Ovary (tissue), 9 donors: ENCODE data around the gene CD40. TPM values are rescaled to one million over a fixed set of nuclear protein-coding genes. Genes with fewer than 3 reads are reported as not detected.

Experiments used
- DNase-seq, 5 donors: peaks; one replicate each; pipeline ENCODE4 v3.0.0-alpha.2; 2019 to 2020
- H3K27ac ChIP-seq, 2 donors: fragments of 200-600 bp; one replicate each; pipeline versions ENCODE4 v1.5.1 to v1.8.0; 2019 to 2022
- H3K27me3 ChIP-seq: fragments of 200-600 bp; one replicate; pipeline ENCODE4 v1.8.0; 2022
- H3K36me3 ChIP-seq: fragments of 200-600 bp; sonication (generic); one replicate; pipeline ENCODE4 v1.5.1; 2019
- H3K4me1 ChIP-seq: one replicate; pipeline ENCODE4 v1.8.1; 2013; ENCODE audit warnings: mild to moderate bottlenecking, moderate library complexity; ENCODE audit not compliant: insufficient read depth
- H3K4me3 ChIP-seq: fragments of 200-600 bp; sonication (generic); one replicate; pipeline ENCODE4 v1.5.1; 2017
- H3K9me3 ChIP-seq, 2 donors: fragments of 200-600 bp in 1 of 2; sonication (generic) in 1 of 2; one replicate each; pipeline versions ENCODE4 v1.5.1 to v1.8.1; 2013 to 2019; ENCODE audit warnings: mild to moderate bottlenecking in 1 of 2, moderate library complexity in 1 of 2
- CTCF ChIP-seq, 3 donors: fragments of 450-650 bp in 2 of 3; fragments of 200-600 bp in 1 of 3; IDR thresholded peaks; one replicate each; pipeline versions ENCODE4 v1.5.1 to v1.8.0; 2016 to 2022; ENCODE audit warnings: antibody characterized with exemption in 3 of 3, mild to moderate bottlenecking in 1 of 3
- EP300 ChIP-seq: sonication (generic); formaldehyde crosslinking; IDR thresholded peaks from one replicate; pipeline ENCODE4 v1.6.1; 2017; ENCODE audit warnings: antibody characterized with exemption
- POLR2A ChIP-seq: fragments of 450-650 bp; IDR thresholded peaks from one replicate; pipeline ENCODE4 v1.6.1; 2017; ENCODE audit warnings: antibody characterized with exemption, mild to moderate bottlenecking, moderate library complexity
- WGBS, 3 donors: extraction: QIAGEN DNeasy Blood & Tissue Kit in 1 of 3; methylation state at CpG; one replicate each; pipeline versions ENCODE4 v1.1.5 to v1.1.7; 2013 to 2017; 5-methylcytosine and 5-hydroxymethylcytosine counted together
- intact Hi-C, 4 donors: fragments of 100-400 bp; cut with DNase I; formaldehyde crosslinking; loops; one replicate each; pipeline versions ENCODE4 v1.11.0 to v1.15.1; 2022 to 2023
- polyA plus RNA-seq, 2 donors: library from polyadenylated mRNA; stranded (reverse); fragments of 200-250 nt in 1 of 2; fragments of 350-450 nt in 1 of 2; fragmentation: Illumina TruSeq in 1 of 2; extraction: RNeasy Lipid Tissue Mini Kit (QIAGEN cat#74804) in 1 of 2; gene quantifications; one replicate each; pipeline ENCODE4 v1.2.3, GENCODE V29; 2013 to 2014
- total RNA-seq, 7 donors: library from RNA; depleted of rRNA in 2 of 7; stranded (reverse); fragments of >200 nt in 2 of 7; fragmentation: NEBNext Ultra II Directional in 3 of 7; extraction: Animal tissue kit (Norgen Biotek cat#: 25700) in 3 of 7; gene quantifications; one replicate each; pipeline versions ENCODE4 v1.1.0 to v1.2.4, GENCODE V29; 2016 to 2023
- donor health status: DM: no; HTN: no; CAD: no; lungs with moderate emphysema.
- donor health status: DM: no; HTN: no; CAD: no.
- donor health status: Bipolar disorder and iron deficiency.
- donor health status: DM: yes; HTN: yes; CAD: no.
- donor health status: DM: no; HTN: no; CAD: no.
- donor health status: DM: yes; HTN: yes; CAD: no.

The CD40 gene
- total and polyA plus RNA-seq, 9 donors = 14.4 to 35.7 (median 21.6) TPM

- H3K4me1 ChIP-seq = peaks cover 2% of the 10 kb centered on the region
- intact Hi-C loops = loop anchor here in 1 of 4 donors (10.0 kb wide), 1 partner anchor 148 kb away; the partner anchor contains the start of gene SLC12A5
- H3K27me3 ChIP-seq = no peaks in the 10 kb centered on the region
- WGBS, 3 donors = 38 to 52% (median 43%) methylated on average over 3 of the region's 3 CpGs
- H3K27ac ChIP-seq = no peak overlapping the region
- no peaks in the 10 kb centered on the region for H3K9me3 ChIP-seq
- no peak for TF ChIP-seq EP300
- no peak for TF ChIP-seq POLR2A
- TF ChIP-seq CTCF (IDR thresholded peaks at IDR 0.05) = no peak
- no peaks in the 10 kb centered on the region for H3K36me3 ChIP-seq
- no peak overlapping the region for H3K4me3 ChIP-seq
- DNase-seq = no peak
Measured at GRCh38 chr20:46172961-46173536, 54.9 kb downstream of the CD40 start.

- TF ChIP-seq CTCF (IDR thresholded peaks at IDR 0.05) (no peak), EP300 (no peak), POLR2A (no peak)
- no peaks in the 10 kb centered on the region for H3K27me3 ChIP-seq
- intact Hi-C loops = loop anchor here in 1 of 4 donors (10.0 kb wide), 1 partner anchor 149 kb away; the partner anchor contains the start of gene SLC12A5
- H3K36me3 ChIP-seq = no peaks in the 10 kb centered on the region
- H3K4me3 ChIP-seq = no peak overlapping the region
- WGBS, 3 donors = 20 to 27% (median 21%) methylated on average over 25 of the region's 25 CpGs
- no peak for DNase-seq
- H3K27ac ChIP-seq = no peak overlapping the region
- H3K4me1 ChIP-seq = peaks cover 2% of the 10 kb centered on the region
- no peaks in the 10 kb centered on the region for H3K9me3 ChIP-seq
Measured at GRCh38 chr20:46173652-46174468, 55.7 kb downstream of the CD40 start.

GRCh38 chr20:46174469-46175126, 56.5 kb downstream of the CD40 start:
- no peak overlapping the region for H3K4me3 ChIP-seq
- H3K27me3 ChIP-seq = no peaks in the 10 kb centered on the region
- H3K4me1 ChIP-seq = peaks cover 2% of the 10 kb centered on the region
- intact Hi-C loops = loop anchor here in 1 of 4 donors (10.0 kb wide), 1 partner anchor 150 kb away; the partner anchor contains the start of gene SLC12A5
- TF ChIP-seq POLR2A (no peak), CTCF (IDR thresholded peaks at IDR 0.05) (peak in 1 of 3 donors; percentile 27), EP300 (no peak)
- H3K27ac ChIP-seq = no peak overlapping the region
- peak; percentile 52 to 82 (median 61) for DNase-seq
- no peaks in the 10 kb centered on the region for H3K36me3 ChIP-seq
- 2 to 3% (median 3%) methylated on average over 17 to 77 of the region's 77 CpGs for WGBS, 3 donors
- H3K9me3 ChIP-seq = no peaks in the 10 kb centered on the region

GRCh38 chr20:46175127-46175494, 57.0 kb downstream of the CD40 start:
- no peak for DNase-seq
- intact Hi-C loops = loop anchor here in 1 of 4 donors (10.0 kb wide), 1 partner anchor 150 kb away; the partner anchor contains the start of gene SLC12A5
- Histone ChIP-seq H3K27ac (no peak overlapping the region), H3K4me3 (no peak overlapping the region), H3K36me3 (no peaks in the 10 kb centered on the region), H3K4me1 (peaks cover 2% of the 10 kb centered on the region), H3K9me3 (no peaks in the 10 kb centered on the region), H3K27me3 (no peaks in the 10 kb centered on the region)
- 77 to 89% (median 85%) methylated on average over 4 of the region's 4 CpGs for WGBS, 3 donors
- TF ChIP-seq POLR2A (no peak), CTCF (IDR thresholded peaks at IDR 0.05) (no peak), EP300 (no peak)
